Iris pigment epithelial cell (primary cell): ENCODE results near the gene CRAMP1.

ENCODE experiments used
- DNase-seq: peaks from one replicate; pipeline ENCODE4 v3.0.0-alpha.2; 2011; ENCODE audit warnings: low read depth

CRAMP1 gene

DNA sequence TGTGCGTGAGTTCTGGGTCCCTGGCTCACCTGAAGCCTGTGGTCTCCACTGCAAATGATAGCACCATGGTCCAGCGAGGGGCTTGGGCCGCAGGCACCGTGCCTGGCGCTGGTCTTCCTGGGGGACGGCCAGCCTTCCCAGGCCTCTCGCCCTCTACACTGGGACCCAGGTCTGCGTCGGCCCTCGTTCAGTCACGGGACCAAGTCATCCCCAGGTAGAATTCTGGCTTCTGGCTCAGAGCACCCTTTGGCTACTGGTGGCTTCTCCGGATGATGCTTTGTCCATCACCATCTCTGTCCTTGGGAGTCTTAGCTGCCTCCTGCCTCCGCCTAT, 20.4 kb downstream of the CRAMP1 start:
- DNase-seq = no peak

DNA sequence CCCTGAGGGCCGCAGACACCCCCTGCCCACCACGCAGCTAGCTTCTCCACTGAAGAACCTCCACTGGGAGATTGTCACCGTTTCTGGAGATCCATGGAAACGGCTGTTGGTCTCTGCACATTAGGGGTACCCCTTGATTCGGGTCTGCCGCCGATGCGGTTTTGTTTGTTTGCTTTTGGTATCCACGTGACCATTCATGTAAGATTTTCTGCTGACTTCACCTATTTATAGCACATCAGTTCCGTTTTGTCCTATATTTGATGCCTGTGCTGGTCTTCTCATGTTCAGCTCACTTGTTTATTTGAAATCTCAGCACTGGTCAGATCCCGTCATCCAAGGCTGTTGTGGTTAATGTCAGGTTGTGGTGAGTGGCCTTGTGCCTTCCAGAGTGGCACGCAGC, 21.1 kb downstream of the CRAMP1 start:
- no peak for DNase-seq

DNA sequence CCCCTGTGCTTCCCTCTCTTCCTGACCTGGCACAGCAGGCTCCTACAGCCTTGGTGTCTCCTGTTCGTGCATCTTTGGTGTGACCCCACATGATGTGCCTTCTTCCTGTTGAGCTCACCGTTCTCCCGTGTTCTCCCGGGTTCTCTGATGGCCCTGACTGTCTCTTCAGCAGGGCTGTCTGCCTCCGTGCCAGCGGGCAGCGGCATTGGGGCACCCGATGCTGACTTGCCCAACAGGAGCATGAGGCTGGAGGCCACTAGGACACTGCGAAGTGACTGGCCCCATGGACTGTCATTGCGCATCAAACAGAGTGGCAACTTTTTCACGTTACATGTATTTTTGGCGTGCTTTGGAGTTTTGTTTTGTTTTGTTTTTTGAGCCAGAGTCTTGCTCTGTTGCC, 22.4 kb downstream of the CRAMP1 start:
- DNase-seq = no peak

DNA sequence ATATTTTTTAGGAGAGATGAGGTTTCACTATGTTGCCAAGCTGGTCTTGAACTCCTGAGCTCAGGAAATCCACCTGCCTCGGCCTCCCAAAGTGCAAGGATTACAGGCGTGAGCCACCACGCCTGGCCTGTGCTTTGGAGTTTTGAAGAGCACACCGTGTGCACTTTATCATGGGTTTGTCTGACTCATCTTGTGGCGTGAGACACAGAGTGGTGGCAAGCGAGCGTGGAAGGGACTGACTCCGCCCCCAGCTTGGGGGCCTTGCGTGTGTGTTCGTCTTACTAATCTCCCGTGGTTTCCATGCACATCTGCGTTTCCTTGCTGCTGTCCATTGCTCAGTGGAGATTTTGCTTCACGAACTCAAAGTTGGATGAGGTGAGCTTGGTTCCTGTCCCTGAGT, 22.9 kb downstream of the CRAMP1 start:
- no peak for DNase-seq

DNA sequence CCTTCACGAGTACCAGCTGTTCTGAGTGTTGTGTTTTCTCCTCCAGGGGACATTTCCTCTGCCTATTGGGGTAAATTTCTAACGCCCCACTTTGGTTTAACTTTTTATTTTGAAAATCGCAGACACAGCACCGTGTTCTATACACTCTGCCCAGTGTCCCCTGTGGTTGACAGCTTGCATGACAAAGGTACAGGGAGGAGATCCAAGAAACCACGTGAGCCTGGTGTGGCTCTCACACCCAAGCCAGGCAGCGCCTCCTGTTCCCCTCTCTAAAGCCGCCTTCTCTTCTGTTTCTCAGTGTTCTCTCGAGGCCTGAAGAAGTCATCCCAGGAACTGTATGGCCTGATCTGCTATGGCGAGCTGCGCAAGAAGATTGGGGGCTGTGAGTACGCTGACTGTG, 25.4 kb downstream of the CRAMP1 start:
- no peak for DNase-seq

DNA sequence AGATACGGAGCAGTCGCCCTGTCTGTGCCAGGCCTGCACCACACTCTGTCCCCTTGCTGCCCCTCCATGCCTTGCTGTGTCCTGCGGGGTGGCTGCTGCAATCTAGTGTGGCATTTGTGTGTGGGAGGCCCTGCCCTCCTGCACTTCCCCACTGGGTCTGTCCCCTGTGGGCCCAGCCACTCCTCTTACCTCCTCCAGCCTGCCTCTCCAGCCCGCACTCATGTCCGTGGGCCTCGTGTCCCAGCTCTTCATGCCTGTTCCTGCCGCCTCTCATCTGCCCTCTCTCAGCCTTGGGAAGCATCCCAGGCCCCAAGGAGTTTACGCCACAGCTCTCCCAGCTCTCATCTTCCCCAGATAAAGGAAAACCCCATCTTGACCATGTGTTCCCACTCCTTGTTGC, 26.6 kb downstream of the CRAMP1 start:
- no peak for DNase-seq

DNA sequence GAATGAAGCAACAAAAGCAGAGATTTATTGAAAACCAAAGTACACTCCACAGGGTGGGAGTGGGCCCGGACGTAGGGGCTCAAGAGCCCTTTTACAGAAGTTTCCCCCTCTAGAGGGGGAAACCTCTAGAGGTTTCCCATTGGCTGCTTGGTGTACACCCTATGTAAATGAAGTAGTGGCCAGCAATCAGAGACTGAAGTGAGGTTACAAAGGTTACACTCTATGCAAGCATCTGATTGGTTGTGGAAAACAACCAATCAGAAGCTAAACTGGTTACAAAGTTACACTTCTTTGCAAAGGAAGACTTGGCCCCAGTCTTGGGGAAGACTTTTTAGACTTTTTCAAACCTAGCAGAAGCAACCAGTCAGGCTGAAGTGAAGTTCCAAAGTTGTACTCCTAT, 27.1 kb downstream of the CRAMP1 start:
- no peak for DNase-seq

DNA sequence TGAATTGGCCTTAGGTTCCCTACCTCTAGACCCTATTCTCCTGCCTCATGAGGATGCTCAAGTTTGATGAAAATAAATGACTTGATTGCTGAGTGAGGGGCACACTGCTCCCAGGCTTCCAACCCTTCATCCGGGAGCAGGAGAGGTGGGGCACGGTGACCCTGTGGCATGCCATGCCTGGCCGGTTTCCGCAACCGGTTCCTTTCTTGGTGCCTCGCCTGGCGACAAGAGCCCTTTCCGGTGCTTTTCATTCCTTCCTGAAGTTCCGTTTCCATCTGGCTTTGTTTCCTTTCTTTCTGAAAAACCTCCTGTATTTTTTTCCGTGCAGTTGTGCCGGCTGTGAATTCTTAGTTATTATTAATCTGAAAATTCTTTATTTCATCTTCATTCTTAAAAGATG, 27.7 kb downstream of the CRAMP1 start:
- DNase-seq = no peak

DNA sequence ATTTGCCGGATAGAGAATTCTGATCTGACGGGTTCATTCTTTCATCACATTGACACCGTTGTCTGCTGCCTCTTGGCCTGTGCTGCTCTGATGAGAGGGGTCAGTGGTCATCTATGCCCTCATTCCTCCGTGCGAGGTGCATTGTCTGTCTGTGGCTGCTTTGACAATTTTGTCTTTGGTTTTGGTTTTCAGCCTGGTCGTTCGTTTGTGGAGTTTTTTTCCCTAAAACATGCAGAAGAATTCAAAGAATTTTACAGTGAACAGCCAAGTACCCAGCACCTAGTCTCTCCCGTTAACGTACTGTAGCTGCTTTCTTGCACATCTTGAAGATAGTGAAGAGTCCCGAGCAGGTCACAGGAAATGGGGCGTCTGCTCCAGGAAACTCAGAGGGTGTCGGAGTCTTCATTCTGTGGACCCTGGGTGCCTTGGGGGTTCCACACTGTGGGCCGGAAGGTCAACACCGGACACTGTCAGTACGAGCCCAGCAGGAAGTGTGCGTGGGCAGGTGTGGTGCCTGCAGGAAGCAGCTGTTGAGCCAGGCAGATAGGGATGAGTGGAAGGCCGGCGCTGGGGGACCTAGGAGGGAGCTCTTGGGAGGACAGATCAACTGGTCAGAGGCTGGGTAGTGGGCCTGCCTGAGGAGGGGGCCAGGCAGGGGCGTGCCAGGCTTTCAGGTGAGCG, 28.2 kb downstream of the CRAMP1 start:
- DNase-seq = no peak

DNA sequence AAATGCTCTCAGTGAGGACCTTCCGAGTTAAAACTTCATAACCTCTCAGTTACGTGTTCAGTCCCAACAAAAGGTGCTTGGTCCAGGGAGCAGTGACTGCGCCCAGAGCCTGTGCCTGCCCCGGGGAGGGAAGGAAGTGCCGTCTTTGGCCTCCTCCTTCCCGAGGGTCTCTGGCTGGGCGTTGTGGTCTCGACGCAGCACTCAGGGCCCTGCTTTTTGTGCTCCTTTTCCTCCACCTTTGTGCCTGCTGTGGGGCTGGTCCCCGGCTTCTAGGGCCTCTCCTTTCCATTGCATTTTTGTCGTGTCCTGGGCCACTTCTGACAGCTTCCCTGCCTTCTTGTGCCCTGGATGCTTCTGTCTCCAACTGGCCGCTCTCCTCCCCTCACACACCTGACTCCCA, 29.1 kb downstream of the CRAMP1 start:
- no peak for DNase-seq

DNA sequence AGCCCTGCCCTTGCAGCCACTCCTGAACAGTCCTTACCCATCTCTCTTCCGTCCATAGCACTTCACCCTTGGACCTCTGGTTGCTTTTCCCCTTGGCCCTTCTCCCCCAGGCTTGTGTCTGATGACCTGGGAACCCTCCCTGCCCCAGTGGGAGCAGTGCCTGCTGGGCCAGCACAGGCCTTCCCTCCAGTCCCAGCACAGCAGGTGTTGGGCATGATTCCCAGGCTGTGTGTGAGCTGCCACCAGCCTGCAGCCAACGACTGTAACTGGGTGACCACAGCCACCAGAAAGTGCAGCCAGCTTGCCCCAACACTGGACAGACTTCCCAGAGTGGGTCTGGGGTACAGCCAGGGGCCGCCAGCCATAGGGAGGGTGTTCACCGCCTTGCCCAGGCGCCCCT, 30.0 kb downstream of the CRAMP1 start:
- DNase-seq = no peak

DNA sequence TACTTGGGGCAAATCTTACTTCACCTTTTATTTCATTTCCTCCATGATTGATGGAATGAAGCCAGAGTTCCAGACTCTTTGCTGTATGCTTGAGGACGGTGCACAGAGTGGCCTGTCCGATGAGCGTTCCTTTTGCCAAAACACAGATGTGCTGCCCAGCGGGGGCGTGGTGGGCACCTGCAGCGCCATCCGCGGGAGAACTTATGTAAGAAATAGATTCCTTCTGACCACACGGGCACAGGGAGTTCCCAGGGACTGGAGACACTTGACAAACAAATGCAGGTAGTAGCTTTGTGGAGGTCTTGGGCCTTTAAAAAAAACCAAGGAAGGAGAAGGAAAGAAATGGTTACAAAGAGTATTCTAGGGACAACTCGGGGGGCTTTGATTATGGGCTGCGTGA, 30.6 kb downstream of the CRAMP1 start:
- DNase-seq = no peak

DNA sequence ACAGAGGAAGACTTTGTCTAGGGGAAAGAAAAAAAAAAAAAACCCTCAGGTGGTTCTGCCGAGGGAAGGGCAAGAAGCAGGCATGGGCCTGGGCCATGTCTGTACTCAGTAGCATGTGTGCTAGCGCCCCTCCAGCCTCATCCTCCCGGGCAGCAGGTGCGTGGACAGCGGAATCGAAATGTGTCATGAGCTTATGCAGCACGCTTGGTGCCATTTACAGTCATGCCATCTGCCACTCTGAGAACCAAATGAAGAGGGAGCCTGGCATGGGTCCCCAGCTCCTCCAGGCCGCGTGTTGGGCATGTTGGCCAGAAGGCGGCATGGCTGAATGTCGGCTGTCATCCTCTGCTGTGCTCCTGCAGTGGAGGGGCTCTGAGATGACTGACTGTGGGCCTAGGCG, 31.4 kb downstream of the CRAMP1 start:
- DNase-seq = no peak

DNA sequence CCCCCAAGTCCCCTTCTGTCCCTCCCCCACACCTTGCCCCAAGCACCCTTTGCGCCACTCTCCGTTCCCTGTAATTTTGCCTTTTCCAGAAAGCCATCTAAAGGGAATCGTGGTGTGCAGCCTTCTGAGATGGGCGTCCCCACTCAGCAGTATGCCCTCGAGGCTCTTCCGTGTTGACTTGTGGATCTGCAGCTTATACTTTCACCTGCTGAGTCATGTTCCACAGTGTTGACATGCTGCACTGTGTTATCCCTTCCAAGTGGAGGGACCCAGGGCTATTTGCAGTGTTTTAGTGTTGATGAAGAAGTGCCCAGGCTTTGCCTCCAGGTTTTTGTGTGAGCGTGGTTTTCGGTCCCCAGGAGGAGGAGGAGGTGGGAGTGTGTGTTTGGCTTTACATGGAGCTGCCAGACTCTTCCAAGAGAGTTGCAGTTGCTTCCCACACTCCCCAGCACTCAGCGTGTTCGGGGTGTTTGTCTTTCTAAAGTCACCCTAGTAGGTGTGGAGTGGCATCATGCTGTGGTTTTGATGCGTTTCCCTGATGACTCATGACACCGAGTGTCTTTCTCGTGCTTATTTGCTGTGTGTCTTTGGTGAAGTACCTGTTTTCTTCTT, 33.9 kb downstream of the CRAMP1 start:
- DNase-seq = peak; percentile 64

DNA sequence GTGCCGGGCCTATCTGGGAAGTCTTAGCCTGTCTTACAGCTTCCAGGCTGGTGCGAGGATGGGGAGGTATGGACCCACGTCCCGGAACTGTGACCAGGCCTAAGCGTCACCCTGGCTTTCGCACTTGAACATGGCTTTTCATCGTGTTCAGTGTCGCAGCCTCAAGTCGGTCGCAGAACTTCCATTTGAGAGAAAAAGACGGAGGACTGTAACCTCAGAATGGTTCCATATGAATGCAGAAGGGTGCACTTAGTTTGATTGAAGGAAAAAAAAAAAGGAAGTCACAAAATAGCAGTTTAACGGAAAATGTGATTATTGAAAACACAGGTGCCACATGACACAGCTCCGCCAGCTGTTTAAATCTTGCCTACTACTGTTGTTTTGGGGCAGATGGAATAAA, 35.7 kb downstream of the CRAMP1 start:
- no peak for DNase-seq

DNA sequence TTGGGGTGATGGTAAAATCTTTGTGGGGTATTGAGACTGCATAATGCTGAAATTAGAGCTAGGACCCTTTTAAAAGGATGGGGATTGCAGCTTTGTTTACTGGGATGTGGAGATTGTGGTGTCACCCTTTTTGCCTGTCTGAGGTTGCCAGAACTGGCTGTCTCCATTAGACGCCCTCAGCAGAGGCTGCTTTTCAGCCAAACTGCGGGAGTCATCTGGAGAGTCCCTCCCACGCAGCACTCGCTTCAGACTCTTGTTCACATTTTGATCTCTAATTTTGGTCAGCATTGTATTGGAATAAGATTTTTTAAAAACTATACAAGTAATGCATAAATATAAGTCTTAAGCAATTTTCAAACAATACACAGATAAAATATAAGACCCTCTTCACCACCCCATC, 38.0 kb downstream of the CRAMP1 start:
- DNase-seq = no peak

DNA sequence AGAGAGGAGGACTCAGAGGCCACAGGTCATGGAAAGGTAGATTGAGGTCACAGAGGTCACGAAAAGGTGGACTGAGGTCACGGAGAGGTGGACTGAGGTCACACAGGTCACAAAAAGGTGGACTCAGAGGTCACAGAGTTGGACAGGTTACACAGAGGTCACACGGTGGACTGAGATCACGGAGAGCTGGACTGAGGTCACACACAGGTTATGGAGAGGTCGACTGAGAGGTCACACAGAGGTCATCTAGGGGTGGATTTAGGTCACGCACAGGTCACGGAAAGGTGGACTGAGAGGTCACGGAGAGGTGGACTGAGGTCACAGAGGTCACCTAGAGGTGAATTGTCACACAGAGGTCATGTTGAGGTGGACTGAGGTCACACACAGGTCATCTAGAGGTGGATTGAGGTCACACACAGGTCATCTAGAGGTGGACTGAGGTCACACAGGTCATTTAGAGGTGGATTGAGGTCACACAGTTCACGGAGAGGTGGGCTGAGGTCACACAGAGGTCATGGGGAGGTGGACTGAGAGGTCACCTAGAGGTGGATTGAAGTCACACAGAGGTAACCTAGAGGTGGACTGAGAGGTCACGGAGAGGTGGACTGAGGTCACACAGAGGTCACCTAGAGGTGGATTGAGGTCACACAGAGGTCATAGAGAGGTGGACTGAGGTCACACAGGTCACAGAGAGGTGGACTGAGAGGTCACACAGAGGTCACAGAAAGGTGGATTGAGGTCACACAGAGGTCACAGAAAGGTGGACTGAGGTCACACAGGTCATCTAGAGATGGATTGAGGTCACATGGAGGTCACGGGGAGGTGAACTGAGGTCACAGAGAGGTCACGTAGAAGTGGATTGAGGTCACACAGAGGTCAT, 39.2 kb downstream of the CRAMP1 start:
- no peak for DNase-seq

DNA sequence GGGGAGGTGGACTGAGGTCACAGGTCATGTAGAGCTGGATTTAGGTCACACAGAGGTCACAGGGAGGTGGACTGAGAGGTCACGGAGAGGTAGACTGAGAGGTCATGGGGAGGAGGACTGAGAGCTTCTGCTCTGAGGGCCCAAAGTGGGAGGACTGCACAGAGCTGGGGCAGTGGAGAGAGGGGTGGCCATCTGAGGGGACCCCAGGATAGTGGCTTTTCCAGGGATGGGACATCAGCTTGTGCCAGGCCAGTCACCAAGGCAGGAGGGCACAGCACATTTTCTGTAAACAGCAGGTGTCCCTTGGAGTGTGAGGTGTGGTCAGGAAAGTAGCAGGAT, 39.8 kb downstream of the CRAMP1 start:
- no peak for DNase-seq

DNA sequence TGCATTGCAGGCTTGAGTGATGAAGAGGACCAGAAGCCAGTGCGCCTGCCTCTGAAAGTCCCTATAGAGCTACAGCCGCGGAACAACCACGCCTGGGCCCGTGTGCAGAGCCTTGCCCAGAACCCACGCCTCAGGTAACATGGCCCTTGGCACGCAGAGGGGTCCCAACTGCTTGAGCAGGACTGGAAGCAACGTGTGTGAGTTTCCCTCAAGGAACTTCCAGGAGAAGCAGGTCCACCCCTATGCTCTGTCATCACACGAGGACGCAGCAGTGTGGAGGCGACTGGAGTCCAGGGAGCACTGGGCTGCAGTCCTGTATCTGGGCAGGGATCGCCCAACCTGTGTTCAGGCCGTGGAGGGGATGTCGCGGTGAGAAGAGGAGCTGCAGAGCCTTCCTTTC, 40.9 kb downstream of the CRAMP1 start:
- DNase-seq = no peak

DNA sequence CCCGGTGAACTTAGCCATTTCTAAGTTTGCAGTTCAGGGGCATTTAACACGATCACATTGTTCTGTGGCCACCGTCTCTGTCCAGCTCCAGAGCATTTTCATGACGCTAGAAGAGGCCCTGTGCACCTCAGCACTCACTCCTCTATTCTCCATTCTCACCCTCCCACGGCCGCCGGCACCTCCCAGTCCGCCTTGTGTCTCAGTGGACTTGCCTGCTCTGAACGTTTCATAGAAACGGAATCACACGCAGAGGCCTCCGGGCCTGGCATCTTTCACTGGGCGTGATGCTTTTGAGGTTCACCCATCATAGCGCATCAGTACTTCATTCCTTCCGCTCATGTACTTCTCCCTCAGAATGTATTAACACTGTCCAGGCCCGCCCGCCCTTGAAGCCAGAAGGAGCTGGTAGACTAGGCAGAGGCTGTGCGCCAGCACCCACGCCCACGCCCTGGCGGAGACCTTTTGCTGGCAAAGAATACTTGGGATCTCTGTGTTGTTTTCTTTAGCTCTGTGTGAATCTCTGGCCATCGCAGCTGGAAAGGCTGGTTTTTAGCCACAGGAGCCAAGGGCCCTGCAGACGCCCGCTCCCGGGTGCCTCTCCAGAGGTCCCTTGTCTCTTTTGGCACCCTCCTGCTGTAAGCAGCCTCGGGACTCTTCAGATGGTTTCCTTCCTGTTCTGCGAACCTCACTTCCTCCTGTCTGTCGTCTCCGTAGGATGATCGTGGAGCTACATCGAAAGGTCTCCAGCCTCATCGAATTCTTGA, 42.5 kb downstream of the CRAMP1 start:
- DNase-seq = no peak

DNA sequence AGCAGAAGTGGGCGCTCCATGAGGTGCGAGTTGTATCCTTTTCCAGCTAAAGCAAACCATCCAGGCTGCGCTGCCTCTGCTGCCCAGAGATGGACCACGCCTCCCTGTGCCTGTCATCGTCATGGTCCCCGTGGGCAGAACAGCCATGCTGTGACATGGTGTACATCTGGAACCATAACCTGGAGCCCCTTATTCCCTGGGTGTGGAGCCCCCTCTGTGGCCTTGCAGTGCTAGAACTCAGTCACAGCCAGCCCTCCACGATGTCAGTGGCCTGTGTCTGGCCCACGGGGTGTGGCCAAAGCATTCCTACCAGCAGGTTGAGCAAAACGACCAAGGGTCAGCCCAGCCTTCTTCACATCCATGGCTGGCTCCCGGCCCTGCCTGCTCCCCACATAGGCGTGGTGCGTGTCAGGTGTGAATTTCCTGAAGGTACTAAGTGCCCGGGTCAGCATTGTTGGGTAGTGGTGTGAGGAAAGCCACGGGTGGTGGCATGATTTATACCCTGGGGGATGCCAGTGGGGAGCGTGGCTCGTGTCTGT, 43.2 kb downstream of the CRAMP1 start:
- no peak for DNase-seq
